ENCODE data around the gene DHH. TPM values are rescaled to one million over a fixed set of nuclear protein-coding genes. Genes with fewer than 3 reads are reported as not detected.
A peak's percentile ranks its signal among the peaks of the same experiment; 100 is the strongest.

The DHH gene
- total and polyA plus RNA-seq, 9 of the 15 experiments (the other 6 are each of a cell fraction or from before 2014, with no cell fraction given): 0.07 to 2.6 (median 0.54) TPM

DNA sequence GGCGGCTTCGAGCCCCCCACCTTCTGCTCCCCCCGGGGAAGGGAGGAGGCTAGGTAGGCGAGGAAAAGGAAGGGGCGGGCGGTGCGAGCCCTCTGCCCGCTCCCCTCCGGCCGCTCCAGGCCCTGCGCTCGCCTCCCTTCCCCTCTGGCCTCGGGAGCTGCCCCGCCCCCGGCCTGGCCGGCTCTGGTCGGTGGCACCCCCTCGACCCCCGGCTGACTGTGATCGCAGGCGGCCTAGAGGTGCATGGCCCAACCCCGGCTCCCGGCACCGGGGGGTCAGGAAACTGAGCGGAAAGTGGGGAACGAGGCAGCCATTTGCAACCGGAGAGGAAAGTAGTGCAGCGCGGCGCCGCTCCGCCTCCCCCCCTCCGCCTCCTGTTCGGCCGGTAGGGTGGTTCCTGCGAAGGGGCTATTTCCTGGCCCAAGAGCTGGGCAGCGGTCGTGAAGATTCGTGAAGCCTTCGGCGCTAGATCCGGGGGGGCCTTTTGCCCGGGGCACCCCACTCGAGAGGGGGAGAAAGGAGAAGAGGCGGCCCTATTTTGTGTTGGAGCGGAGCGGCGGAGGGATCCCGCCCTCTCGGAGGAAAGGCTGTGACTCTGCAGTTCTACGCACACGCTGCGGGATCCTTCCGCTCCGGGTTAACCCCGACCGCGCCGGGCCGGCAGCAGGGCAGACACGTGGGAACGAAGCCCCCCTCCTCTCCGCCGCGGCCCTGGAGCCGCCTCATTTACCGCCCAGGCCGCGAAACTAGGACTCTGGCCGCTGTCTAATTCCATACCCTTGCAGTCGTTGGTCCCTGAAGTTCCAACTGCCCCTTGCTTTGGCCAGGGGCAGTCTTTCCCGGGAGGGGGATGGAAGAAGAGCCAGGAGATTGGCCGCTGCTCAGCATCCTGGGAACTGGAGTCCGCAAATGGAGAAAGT lies 34.1 kb downstream of the DHH start, which contains the start of gene KMT2D (continued):
- TF ChIP-seq, protein P1, sequence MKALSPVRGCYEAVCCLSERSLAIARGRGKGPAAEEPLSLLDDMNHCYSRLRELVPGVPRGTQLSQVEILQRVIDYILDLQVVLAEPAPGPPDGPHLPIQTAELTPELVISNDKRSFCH (CRISPR knock-in tag; IDR thresholded peaks at IDR 0.05): no peak
- TF ChIP-seq, protein P1 (tag; IDR thresholded peaks at IDR 0.05): peak; percentile 69; the same call in 1 of the 2 replicates
- TF ChIP-seq, protein P2, sequence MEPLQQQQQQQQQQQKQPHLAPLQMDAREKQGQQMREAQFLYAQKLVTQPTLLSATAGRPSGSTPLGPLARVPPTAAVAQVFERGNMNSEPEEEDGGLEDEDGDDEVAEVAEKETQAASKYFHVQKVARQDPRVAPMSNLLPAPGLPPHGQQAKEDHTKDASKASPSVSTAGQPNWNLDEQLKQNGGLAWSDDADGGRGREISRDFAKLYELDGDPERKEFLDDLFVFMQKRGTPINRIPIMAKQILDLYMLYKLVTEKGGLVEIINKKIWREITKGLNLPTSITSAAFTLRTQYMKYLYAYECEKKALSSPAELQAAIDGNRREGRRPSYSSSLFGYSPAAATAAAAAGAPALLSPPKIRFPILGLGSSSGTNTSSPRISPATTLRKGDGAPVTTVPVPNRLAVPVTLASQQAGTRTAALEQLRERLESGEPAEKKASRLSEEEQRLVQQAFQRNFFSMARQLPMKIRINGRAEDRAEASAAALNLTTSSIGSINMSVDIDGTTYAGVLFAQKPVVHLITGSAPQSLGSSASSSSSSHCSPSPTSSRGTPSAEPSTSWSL (CRISPR knock-in tag; IDR thresholded peaks at IDR 0.05; ENCODE audit: borderline replicate concordance): no peak
- TF ChIP-seq POLR2G (IDR thresholded peaks at IDR 0.05; ENCODE audit: low read depth, low read length): peak; percentile 92
- TF ChIP-seq ZNF699 (CRISPR knock-in tag; IDR thresholded peaks at IDR 0.05; ENCODE audit: insufficient replicate concordance): no peak
- TF ChIP-seq XRCC3 (IDR thresholded peaks at IDR 0.05): no peak
- TF ChIP-seq HNRNPLL (IDR thresholded peaks at IDR 0.05; ENCODE audit: low read depth, low read length, poor library complexity, severe bottlenecking): peak; percentile 57
- TF ChIP-seq, protein P3, sequence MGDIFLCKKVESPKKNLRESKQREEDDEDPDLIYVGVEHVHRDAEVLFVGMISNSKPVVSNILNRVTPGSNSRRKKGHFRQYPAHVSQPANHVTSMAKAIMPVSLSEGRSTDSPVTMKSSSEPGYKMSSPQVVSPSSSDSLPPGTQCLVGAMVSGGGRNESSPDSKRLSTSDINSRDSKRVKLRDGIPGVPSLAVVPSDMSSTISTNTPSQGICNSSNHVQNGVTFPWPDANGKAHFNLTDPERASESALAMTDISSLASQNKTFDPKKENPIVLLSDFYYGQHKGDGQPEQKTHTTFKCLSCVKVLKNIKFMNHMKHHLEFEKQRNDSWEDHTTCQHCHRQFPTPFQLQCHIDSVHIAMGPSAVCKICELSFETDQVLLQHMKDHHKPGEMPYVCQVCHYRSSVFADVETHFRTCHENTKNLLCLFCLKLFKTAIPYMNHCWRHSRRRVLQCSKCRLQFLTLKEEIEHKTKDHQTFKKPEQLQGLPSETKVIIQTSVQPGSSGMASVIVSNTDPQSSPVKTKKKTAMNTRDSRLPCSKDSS (IDR thresholded peaks at IDR 0.05; ENCODE audit: low read depth, partially characterized antibody): no peak
- TF ChIP-seq, protein P4, sequence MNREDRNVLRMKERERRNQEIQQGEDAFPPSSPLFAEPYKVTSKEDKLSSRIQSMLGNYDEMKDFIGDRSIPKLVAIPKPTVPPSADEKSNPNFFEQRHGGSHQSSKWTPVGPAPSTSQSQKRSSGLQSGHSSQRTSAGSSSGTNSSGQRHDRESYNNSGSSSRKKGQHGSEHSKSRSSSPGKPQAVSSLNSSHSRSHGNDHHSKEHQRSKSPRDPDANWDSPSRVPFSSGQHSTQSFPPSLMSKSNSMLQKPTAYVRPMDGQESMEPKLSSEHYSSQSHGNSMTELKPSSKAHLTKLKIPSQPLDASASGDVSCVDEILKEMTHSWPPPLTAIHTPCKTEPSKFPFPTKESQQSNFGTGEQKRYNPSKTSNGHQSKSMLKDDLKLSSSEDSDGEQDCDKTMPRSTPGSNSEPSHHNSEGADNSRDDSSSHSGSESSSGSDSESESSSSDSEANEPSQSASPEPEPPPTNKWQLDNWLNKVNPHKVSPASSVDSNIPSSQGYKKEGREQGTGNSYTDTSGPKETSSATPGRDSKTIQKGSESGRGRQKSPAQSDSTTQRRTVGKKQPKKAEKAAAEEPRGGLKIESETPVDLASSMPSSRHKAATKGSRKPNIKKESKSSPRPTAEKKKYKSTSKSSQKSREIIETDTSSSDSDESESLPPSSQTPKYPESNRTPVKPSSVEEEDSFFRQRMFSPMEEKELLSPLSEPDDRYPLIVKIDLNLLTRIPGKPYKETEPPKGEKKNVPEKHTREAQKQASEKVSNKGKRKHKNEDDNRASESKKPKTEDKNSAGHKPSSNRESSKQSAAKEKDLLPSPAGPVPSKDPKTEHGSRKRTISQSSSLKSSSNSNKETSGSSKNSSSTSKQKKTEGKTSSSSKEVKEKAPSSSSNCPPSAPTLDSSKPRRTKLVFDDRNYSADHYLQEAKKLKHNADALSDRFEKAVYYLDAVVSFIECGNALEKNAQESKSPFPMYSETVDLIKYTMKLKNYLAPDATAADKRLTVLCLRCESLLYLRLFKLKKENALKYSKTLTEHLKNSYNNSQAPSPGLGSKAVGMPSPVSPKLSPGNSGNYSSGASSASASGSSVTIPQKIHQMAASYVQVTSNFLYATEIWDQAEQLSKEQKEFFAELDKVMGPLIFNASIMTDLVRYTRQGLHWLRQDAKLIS (CRISPR knock-in tag; IDR thresholded peaks at IDR 0.05): peak; percentile 70
- peak; percentile 74 for TF ChIP-seq ZNF143 (CRISPR knock-in tag; IDR thresholded peaks at IDR 0.05)
- TF ChIP-seq TFAM (CRISPR knock-in tag; conservative IDR thresholded peaks at IDR 0.05): no peak
- no peak for TF ChIP-seq BMI1 (IDR thresholded peaks at IDR 0.05; ENCODE audit: low read length)
- TF ChIP-seq XRCC5 (IDR thresholded peaks at IDR 0.05; ENCODE audit: low read depth, low read length): peak; percentile 95
- no peak for TF ChIP-seq ZNF444 (CRISPR knock-in tag; IDR thresholded peaks at IDR 0.05)
- no peak for TF ChIP-seq CHD1 (IDR thresholded peaks at IDR 0.05; ENCODE audit: low read length)
- TF ChIP-seq, protein P5, sequence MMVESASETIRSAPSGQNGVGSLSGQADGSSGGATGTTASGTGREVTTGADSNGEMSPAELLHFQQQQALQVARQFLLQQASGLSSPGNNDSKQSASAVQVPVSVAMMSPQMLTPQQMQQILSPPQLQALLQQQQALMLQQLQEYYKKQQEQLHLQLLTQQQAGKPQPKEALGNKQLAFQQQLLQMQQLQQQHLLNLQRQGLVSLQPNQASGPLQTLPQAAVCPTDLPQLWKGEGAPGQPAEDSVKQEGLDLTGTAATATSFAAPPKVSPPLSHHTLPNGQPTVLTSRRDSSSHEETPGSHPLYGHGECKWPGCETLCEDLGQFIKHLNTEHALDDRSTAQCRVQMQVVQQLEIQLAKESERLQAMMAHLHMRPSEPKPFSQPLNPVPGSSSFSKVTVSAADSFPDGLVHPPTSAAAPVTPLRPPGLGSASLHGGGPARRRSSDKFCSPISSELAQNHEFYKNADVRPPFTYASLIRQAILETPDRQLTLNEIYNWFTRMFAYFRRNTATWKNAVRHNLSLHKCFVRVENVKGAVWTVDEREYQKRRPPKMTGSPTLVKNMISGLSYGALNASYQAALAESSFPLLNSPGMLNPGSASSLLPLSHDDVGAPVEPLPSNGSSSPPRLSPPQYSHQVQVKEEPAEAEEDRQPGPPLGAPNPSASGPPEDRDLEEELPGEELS (CRISPR knock-in tag; IDR thresholded peaks at IDR 0.05; ENCODE audit: borderline replicate concordance): peak; percentile 78; the same call in 1 of the 2 replicates
- TF ChIP-seq CBX1 (IDR thresholded peaks at IDR 0.05; ENCODE audit: low read depth): peak; percentile 94
